ENCODE data around the gene DOK4. TPM values are rescaled to one million over a fixed set of nuclear protein-coding genes. Genes with fewer than 3 reads are reported as not detected.
A peak's percentile ranks its signal among the peaks of the same experiment; 100 is the strongest.

The DOK4 gene
- total RNA-seq, 1 experiment from 2014 or later = 122 TPM

- BruUV-seq (replicated peaks) = no TSS peak
- H3K4me1 Mint-ChIP-seq (ENCODE audit: low read depth, unreplicated experiment) = no peaks in the 10 kb centered on the region
- no peak overlapping the region for H3K4me3 Mint-ChIP-seq (ENCODE audit: unreplicated experiment)
- no peak for TF ChIP-seq CTCF (IDR thresholded peaks at IDR 0.05; ENCODE audit: insufficient read depth in 1 of 2, low read depth in 1 of 2, low read length in 1 of 2, severe bottlenecking in 1 of 2, unreplicated experiment in 1 of 2)
- Histone ChIP-seq H3K4me3 (ENCODE audit: low read depth, low read length) (no peak overlapping the region), H3K4me1 (no peaks in the 10 kb centered on the region), H3K27me3 (replicated peaks; ENCODE audit: control insufficient read depth, insufficient read depth, low read length) (no peaks in the 10 kb centered on the region), H3K36me3 (ENCODE audit: control insufficient read depth, insufficient read depth, low read length) (peaks cover 9% of the 10 kb centered on the region), H3K9me3 (no peaks in the 10 kb centered on the region)
- H3K36me3 Mint-ChIP-seq (ENCODE audit: insufficient read depth, unreplicated experiment) = peaks cover 72% of the 10 kb centered on the region
- no peak for DNase-seq
- no peaks in the 10 kb centered on the region for H3K27me3 Mint-ChIP-seq (ENCODE audit: insufficient read depth, unreplicated experiment)
- H3K27ac Mint-ChIP-seq (ENCODE audit: unreplicated experiment) = no peak overlapping the region
- POLR2A ChIA-PET = no interaction called here
- intact Hi-C loops (cut with micrococcal nuclease; ENCODE audit: unreplicated experiment) = no loop called here
- no peaks in the 10 kb centered on the region for H3K9me3 Mint-ChIP-seq (ENCODE audit: unreplicated experiment)
- CTCF ChIA-PET = interaction anchor here (1.6 kb wide), 1 partner anchor 89 kb away, joined by 8 read pairs; no protein-coding TSS in a partner anchor
Measured at GRCh38 chr16:57430955-57431354, 55.3 kb downstream of the DOK4 start.

GRCh38 chr16:57427824-57428223 is 58.5 kb downstream of the DOK4 start:
- H3K4me3 Mint-ChIP-seq (ENCODE audit: unreplicated experiment) = no peak overlapping the region
- no peak for TF ChIP-seq CTCF (IDR thresholded peaks at IDR 0.05; ENCODE audit: insufficient read depth in 1 of 2, low read depth in 1 of 2, low read length in 1 of 2, severe bottlenecking in 1 of 2, unreplicated experiment in 1 of 2)
- peaks cover 49% of the 10 kb centered on the region for H3K36me3 Mint-ChIP-seq (ENCODE audit: insufficient read depth, unreplicated experiment)
- no peaks in the 10 kb centered on the region for H3K9me3 Mint-ChIP-seq (ENCODE audit: unreplicated experiment)
- no peaks in the 10 kb centered on the region for H3K27me3 ChIP-seq (replicated peaks; ENCODE audit: control insufficient read depth, insufficient read depth, low read length)
- ChIA-PET CTCF (no interaction called here), POLR2A (no interaction called here)
- no peak for DNase-seq
- no TSS peak for BruUV-seq (replicated peaks)
- H3K9me3 ChIP-seq = no peaks in the 10 kb centered on the region
- H3K27ac Mint-ChIP-seq (ENCODE audit: unreplicated experiment) = no peak overlapping the region
- no peaks in the 10 kb centered on the region for H3K4me1 Mint-ChIP-seq (ENCODE audit: low read depth, unreplicated experiment)
- no peaks in the 10 kb centered on the region for H3K4me1 ChIP-seq
- intact Hi-C loops (cut with micrococcal nuclease; ENCODE audit: unreplicated experiment) = no loop called here
- peaks cover 5% of the 10 kb centered on the region; the same call in 1 of the 2 replicates for H3K36me3 ChIP-seq (ENCODE audit: control insufficient read depth, insufficient read depth, low read length)
- H3K4me3 ChIP-seq (ENCODE audit: low read depth, low read length) = no peak overlapping the region
- H3K27me3 Mint-ChIP-seq (ENCODE audit: insufficient read depth, unreplicated experiment) = no peaks in the 10 kb centered on the region

- no peak for TF ChIP-seq CTCF (IDR thresholded peaks at IDR 0.05; ENCODE audit: insufficient read depth in 1 of 2, low read depth in 1 of 2, low read length in 1 of 2, severe bottlenecking in 1 of 2, unreplicated experiment in 1 of 2)
- Histone ChIP-seq H3K36me3 (ENCODE audit: control insufficient read depth, insufficient read depth, low read length) (peaks cover 5% of the 10 kb centered on the region; the same call in 1 of the 2 replicates), H3K27me3 (replicated peaks; ENCODE audit: control insufficient read depth, insufficient read depth, low read length) (no peaks in the 10 kb centered on the region), H3K4me1 (no peaks in the 10 kb centered on the region), H3K4me3 (ENCODE audit: low read depth, low read length) (no peak overlapping the region), H3K9me3 (no peaks in the 10 kb centered on the region)
- Mint-ChIP-seq H3K9me3 (ENCODE audit: unreplicated experiment) (no peaks in the 10 kb centered on the region), H3K4me1 (ENCODE audit: low read depth, unreplicated experiment) (peaks cover 5% of the 10 kb centered on the region), H3K27ac (ENCODE audit: unreplicated experiment) (no peak overlapping the region), H3K4me3 (ENCODE audit: unreplicated experiment) (no peak overlapping the region), H3K27me3 (ENCODE audit: insufficient read depth, unreplicated experiment) (no peaks in the 10 kb centered on the region), H3K36me3 (ENCODE audit: insufficient read depth, unreplicated experiment) (peaks cover 44% of the 10 kb centered on the region)
- POLR2A ChIA-PET = no interaction called here
- no TSS peak for BruUV-seq (replicated peaks)
- intact Hi-C loops (cut with micrococcal nuclease; ENCODE audit: unreplicated experiment) = no loop called here
- peak in 1 of 2 experiments; percentile 21 for DNase-seq
- CTCF ChIA-PET = interaction anchor here (1.1 kb wide), 1 partner anchor 35 kb away, joined by 3 read pairs; no protein-coding TSS in a partner anchor
Measured at GRCh38 chr16:57427307-57427706, 59.0 kb downstream of the DOK4 start.
